Endothelial cell of umbilical vein (primary cell): ENCODE measurements around the gene MINDY4. TPM values are rescaled to one million over a fixed set of nuclear protein-coding genes. Genes with fewer than 3 reads are reported as not detected.

Experiments used
- BruUV-seq: library from RNA; stranded (reverse); fragments of 400-500 nt; replicated peaks from 2 replicates; lab custom pipeline; 2021; lab: Mats Ljungman, UMichigan
- CTCF ChIA-PET: fragments of 300-600, 350-600 bp; sonication (Branson Sonifier 250); formaldehyde crosslinking; loops from one replicate; lab custom pipeline; 2021; ENCODE audit warnings: antibody characterized with exemption, inconsistent platforms; lab: Charles Lee
- POLR2A ChIA-PET: fragments of 300-600, 350-600 bp; sonication (Branson Sonifier 250); formaldehyde crosslinking; loops from one replicate; lab custom pipeline; 2021; ENCODE audit warnings: antibody characterized with exemption, inconsistent platforms; lab: Charles Lee
- DNase-seq: peaks from one replicate; pipeline ENCODE4 v3.0.0-alpha.2; 2011; ENCODE audit warnings: low read depth, low spot score
- FAIRE-seq: peaks from 2 replicates; lab custom pipeline; 2011; peaks lifted over from hg19 to GRCh38; lab: Jason Lieb, UNC
- H2AFZ ChIP-seq: 2 replicates; pipeline ENCODE4 v1.6.0; 2012; ENCODE audit warnings: low read depth, low read length, control low read depth, inconsistent platforms
- H3K27ac ChIP-seq: 2 replicates; pipeline ENCODE4 v1.5.1; 2011; ENCODE audit warnings: low read depth, mild to moderate bottlenecking, control low read depth, low read length, moderate library complexity; ENCODE audit not compliant: insufficient read depth
- H3K27me3 ChIP-seq, 2 experiments: 2 replicates each; pipeline versions ENCODE4 v1.6.0 to v1.6.1; 2011; ENCODE audit warnings: low read length in 2 of 2, mixed read lengths in 1 of 2; ENCODE audit not compliant: control insufficient read depth in 2 of 2, insufficient read depth in 2 of 2
- H3K36me3 ChIP-seq, 2 experiments: 2 replicates in 1 of 2; 3 replicates in 1 of 2; pipeline ENCODE4 v1.5.1; 2011; ENCODE audit warnings: low read length in 2 of 2, mild to moderate bottlenecking in 1 of 2, moderate library complexity in 1 of 2; ENCODE audit not compliant: control insufficient read depth in 2 of 2, insufficient read depth in 2 of 2; ENCODE audit errors: extremely low read depth in 1 of 2
- H3K4me1 ChIP-seq: 3 replicates; pipeline ENCODE4 v1.5.1; 2011; ENCODE audit warnings: mild to moderate bottlenecking, low read length; ENCODE audit not compliant: control insufficient read depth, insufficient read depth; ENCODE audit errors: extremely low read depth
- H3K4me2 ChIP-seq: 2 replicates; pipeline ENCODE4 v1.6.1; 2011; ENCODE audit warnings: low read length, control low read depth, mixed read lengths; ENCODE audit not compliant: insufficient read depth
- H3K4me3 ChIP-seq, 3 experiments: fragments of 200-600 bp in 1 of 3; sonication (generic), shearing (Covaris generic) in 1 of 3; replicated peaks in 1 of 3; 2 replicates each; pipeline ENCODE4 v1.5.1; 2011 to 2016; ENCODE audit warnings: control low read depth in 3 of 3, low read length in 3 of 3, mild to moderate bottlenecking in 2 of 3, inconsistent platforms in 1 of 3, low read depth in 1 of 3, moderate library complexity in 1 of 3; ENCODE audit not compliant: insufficient read depth in 1 of 3
- H3K79me2 ChIP-seq: 2 replicates; pipeline ENCODE4 v1.6.0; 2012; ENCODE audit warnings: low read length, inconsistent platforms; ENCODE audit not compliant: control insufficient read depth, insufficient read depth
- H3K9ac ChIP-seq: replicated peaks from 2 replicates; pipeline ENCODE3; 2011; ENCODE audit warnings: low read length, control low read depth; ENCODE audit not compliant: insufficient read depth; ENCODE audit errors: extremely low read depth
- H3K9me1 ChIP-seq: replicated peaks from 3 replicates; pipeline ENCODE4 v1.6.0; 2011; ENCODE audit warnings: mild to moderate bottlenecking, low read length; ENCODE audit not compliant: control insufficient read depth, insufficient read depth; ENCODE audit errors: extremely low read depth
- H3K9me3 ChIP-seq: replicated peaks from 2 replicates; pipeline ENCODE4 v1.5.1; 2012; ENCODE audit warnings: low read length, inconsistent platforms; ENCODE audit not compliant: control insufficient read depth, insufficient read depth
- H4K20me1 ChIP-seq: replicated peaks from 2 replicates; pipeline ENCODE3; 2011; ENCODE audit warnings: mild to moderate bottlenecking, low read length; ENCODE audit not compliant: control insufficient read depth, insufficient read depth; ENCODE audit errors: extremely low read depth
- EZH2 ChIP-seq: IDR thresholded peaks from 2 replicates; pipeline ENCODE4 v1.6.1; 2012; ENCODE audit warnings: borderline replicate concordance, low read depth, mild to moderate bottlenecking, moderate library complexity, low read length, inconsistent platforms; ENCODE audit not compliant: severe bottlenecking
- FOS ChIP-seq: IDR thresholded peaks from 2 replicates; pipeline ENCODE4 v1.6.1; 2011; ENCODE audit warnings: mild to moderate bottlenecking, low read length, moderate library complexity, borderline replicate concordance; ENCODE audit not compliant: insufficient read depth
- GATA2 ChIP-seq: IDR thresholded peaks from 2 replicates; pipeline ENCODE4 v1.7.0; 2011; ENCODE audit warnings: low read depth, mild to moderate bottlenecking, moderate library complexity, mixed read lengths, low read length; ENCODE audit not compliant: insufficient read length, insufficient read depth
- JUN ChIP-seq: IDR thresholded peaks from 2 replicates; pipeline ENCODE4 v1.6.1; 2011; ENCODE audit warnings: borderline replicate concordance, low read depth; ENCODE audit not compliant: insufficient read length, insufficient read depth
- MYC ChIP-seq: IDR thresholded peaks from one replicate; pipeline ENCODE4 v1.6.1; 2011; ENCODE audit warnings: mild to moderate bottlenecking, low read depth, low read length
- POLR2A ChIP-seq: IDR thresholded peaks from 2 replicates; pipeline ENCODE4 v1.6.1; 2012; ENCODE audit warnings: low read depth, mild to moderate bottlenecking, control low read depth, low read length
- POLR2AphosphoS5 ChIP-seq: IDR thresholded peaks from 2 replicates; pipeline ENCODE4 v1.6.1; 2012; ENCODE audit warnings: low read depth, mild to moderate bottlenecking, control low read depth, low read length, moderate library complexity; ENCODE audit not compliant: insufficient read depth
- dilution Hi-C: fragments of 300-500 bp; cut with MboI; formaldehyde crosslinking; loops from one replicate; pipeline ENCODE4 v1.15.0; 2019; ENCODE audit warnings: low sequenced_read_pairs; ENCODE audit not compliant: extremely low pct_ligation_motif_present
- intact Hi-C: fragments of 100-400 bp; cut with micrococcal nuclease; formaldehyde crosslinking; loops from one replicate; pipeline ENCODE4 v1.10.0; 2022
- polyA plus RNA-seq, 4 experiments: library from polyadenylated mRNA; depleted of rRNA in 3 of 4; stranded (reverse) in 3 of 4; unstranded in 1 of 4; fragments of >200 nt; gene quantifications; 2 replicates each; pipeline versions ENCODE4 v1.2.1 to v1.2.3, GENCODE V29; 2011 to 2012; ENCODE audit warnings: missing spikeins in 1 of 4
- total RNA-seq: library from RNA; stranded (reverse); gene quantifications from 2 replicates; pipeline ENCODE4 v1.2.3, GENCODE V29; 2021
- TF ChIP-seq, protein P1 (sequence below), 2 donors: IDR thresholded peaks; 1 replicate in 1 of 2; 2 replicates in 1 of 2; pipeline ENCODE4 v1.5.1; 2011; ENCODE audit warnings: low read length in 2 of 2, mild to moderate bottlenecking in 2 of 2, moderate library complexity in 2 of 2, control low read depth in 1 of 2, inconsistent platforms in 1 of 2, low read depth in 1 of 2; ENCODE audit not compliant: insufficient read depth in 1 of 2; ENCODE audit errors: extremely low read depth in 1 of 2
- TF ChIP-seq, protein P2 (sequence below): IDR thresholded peaks from 2 replicates; pipeline ENCODE4 v1.6.1; 2011; ENCODE audit not compliant: insufficient read depth, insufficient read length

The MINDY4 gene
- total and polyA plus RNA-seq, 2 donors (not counting 3 experiments of a cell fraction or from before 2014, with no cell fraction given): 2.2 to 4.7 TPM

DNA sequence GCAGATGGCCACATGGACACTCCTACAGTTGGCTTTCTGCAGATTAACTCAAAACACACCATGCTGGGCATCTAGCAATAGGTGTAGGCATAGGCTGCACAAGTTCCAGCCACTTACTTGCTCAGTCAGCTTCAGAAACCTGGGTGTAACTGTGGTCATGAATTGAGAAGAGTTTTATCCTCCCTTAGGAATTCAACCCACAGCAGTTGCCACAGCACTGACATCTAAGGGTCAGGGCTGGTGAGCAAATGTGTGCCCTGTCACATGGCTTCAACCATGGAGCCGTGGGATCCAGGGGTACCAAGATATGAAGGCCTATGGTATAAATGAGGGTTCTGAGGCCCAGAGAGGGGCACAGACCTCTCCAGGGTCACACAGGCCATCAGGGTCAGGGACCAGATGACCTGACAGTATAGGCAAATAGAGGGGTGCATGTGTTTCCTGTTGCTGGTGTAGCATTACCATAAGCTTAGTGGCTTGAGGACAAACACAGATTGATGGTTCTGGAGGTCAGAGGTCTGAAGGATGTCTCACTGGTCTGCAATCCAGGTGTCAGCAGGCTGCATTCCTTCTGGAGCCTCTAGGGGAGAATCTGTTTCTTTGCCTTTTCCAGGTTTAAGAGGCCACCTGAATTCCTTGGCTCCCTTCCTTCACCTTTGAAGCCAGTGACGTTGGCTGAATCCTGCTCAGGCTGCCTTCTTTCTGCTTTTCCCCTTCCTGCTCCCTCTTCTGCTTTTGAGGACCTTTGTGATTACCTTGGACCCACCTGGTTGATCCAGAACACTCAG is 24.1 kb downstream of the MINDY4 start:
- FAIRE-seq (no peak), DNase-seq (no peak)
- intact Hi-C loops (no loop called here), dilution Hi-C loops (no loop called here)
- H2AFZ ChIP-seq: no peak overlapping the region
- peaks cover 0 to 3% of the 10 kb centered on the region in 2 experiments for H3K36me3 ChIP-seq
- H4K20me1 ChIP-seq: no peaks in the 10 kb centered on the region
- TF ChIP-seq POLR2AphosphoS5 (no peak), EZH2 (no peak), POLR2A (no peak), GATA2 (no peak), FOS (no peak), MYC (no peak), JUN (no peak)
- TF ChIP-seq, protein P1, sequence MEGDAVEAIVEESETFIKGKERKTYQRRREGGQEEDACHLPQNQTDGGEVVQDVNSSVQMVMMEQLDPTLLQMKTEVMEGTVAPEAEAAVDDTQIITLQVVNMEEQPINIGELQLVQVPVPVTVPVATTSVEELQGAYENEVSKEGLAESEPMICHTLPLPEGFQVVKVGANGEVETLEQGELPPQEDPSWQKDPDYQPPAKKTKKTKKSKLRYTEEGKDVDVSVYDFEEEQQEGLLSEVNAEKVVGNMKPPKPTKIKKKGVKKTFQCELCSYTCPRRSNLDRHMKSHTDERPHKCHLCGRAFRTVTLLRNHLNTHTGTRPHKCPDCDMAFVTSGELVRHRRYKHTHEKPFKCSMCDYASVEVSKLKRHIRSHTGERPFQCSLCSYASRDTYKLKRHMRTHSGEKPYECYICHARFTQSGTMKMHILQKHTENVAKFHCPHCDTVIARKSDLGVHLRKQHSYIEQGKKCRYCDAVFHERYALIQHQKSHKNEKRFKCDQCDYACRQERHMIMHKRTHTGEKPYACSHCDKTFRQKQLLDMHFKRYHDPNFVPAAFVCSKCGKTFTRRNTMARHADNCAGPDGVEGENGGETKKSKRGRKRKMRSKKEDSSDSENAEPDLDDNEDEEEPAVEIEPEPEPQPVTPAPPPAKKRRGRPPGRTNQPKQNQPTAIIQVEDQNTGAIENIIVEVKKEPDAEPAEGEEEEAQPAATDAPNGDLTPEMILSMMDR (IDR thresholded peaks at IDR 0.05; ENCODE audit: extremely low read depth in 1 of 2, insufficient read depth in 1 of 2, low read depth in 1 of 2, low read length in 2 of 2): no peak
- TF ChIP-seq, protein P2, sequence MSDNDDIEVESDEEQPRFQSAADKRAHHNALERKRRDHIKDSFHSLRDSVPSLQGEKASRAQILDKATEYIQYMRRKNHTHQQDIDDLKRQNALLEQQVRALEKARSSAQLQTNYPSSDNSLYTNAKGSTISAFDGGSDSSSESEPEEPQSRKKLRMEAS: no peak
- ChIA-PET CTCF (interaction anchor here (1.8 to 3.2 kb wide), 3 partner anchors 143 to 327 kb away, joined by 11 to 25 read pairs (median 11); no protein-coding TSS in a partner anchor), POLR2A (no interaction called here)
- no peaks in the 10 kb centered on the region for H3K9me1 ChIP-seq
- H3K79me2 ChIP-seq: no peaks in the 10 kb centered on the region
- no peaks in the 10 kb centered on the region for H3K9me3 ChIP-seq
- H3K27ac ChIP-seq: no peak overlapping the region
- H3K4me3 ChIP-seq: no peak overlapping the region
- no peak overlapping the region for H3K9ac ChIP-seq
- no peak overlapping the region for H3K4me2 ChIP-seq
- no peaks in the 10 kb centered on the region for H3K27me3 ChIP-seq
- H3K4me1 ChIP-seq: peaks cover 34% of the 10 kb centered on the region
- no TSS peak for BruUV-seq
